Activated CD4-positive, alpha-beta memory T cell treated with anti-CD3 and anti-CD28 coated beads for 36 hours (primary cell): ENCODE results near the gene PLTP. TPM values are rescaled to one million over a fixed set of nuclear protein-coding genes. Genes with fewer than 3 reads are reported as not detected.
"Not testable (repeated sequence)": the region's sequence is repeated elsewhere in the genome, so short reads cannot be mapped to it uniquely, and the experiment has no call there.

Experiments used
- CTCF ChIA-PET: fragments of 350-600 bp; sonication (Branson Sonifier 250); formaldehyde crosslinking; loops from one replicate; lab custom pipeline; 2021; ENCODE audit warnings: antibody characterized with exemption, inconsistent platforms; lab: Charles Lee
- POLR2A ChIA-PET: fragments of 350-600 bp; sonication (Branson Sonifier 250); formaldehyde crosslinking; loops from one replicate; lab custom pipeline; 2021; ENCODE audit warnings: antibody characterized with exemption; lab: Charles Lee
- DNase-seq: peaks from one replicate; pipeline ENCODE4 v3.0.0-alpha.2; 2020
- H3K27ac Mint-ChIP-seq: one replicate; pipeline ENCODE4 v1.8.0; 2021; ENCODE audit warnings: mixed read lengths
- H3K27me3 Mint-ChIP-seq: one replicate; pipeline ENCODE4 v1.8.0; 2021; ENCODE audit warnings: mixed read lengths
- H3K36me3 Mint-ChIP-seq: one replicate; pipeline ENCODE4 v1.8.0; 2021; ENCODE audit warnings: mixed read lengths
- H3K4me1 Mint-ChIP-seq: one replicate; pipeline ENCODE4 v1.8.0; 2021; ENCODE audit warnings: low read depth, mixed read lengths
- H3K4me3 Mint-ChIP-seq: one replicate; pipeline ENCODE4 v1.8.0; 2021; ENCODE audit warnings: mild to moderate bottlenecking, mixed read lengths
- H3K9me3 Mint-ChIP-seq: one replicate; pipeline ENCODE4 v1.8.0; 2021; ENCODE audit warnings: mixed read lengths
- intact Hi-C: fragments of 100-400 bp; cut with micrococcal nuclease; formaldehyde crosslinking; loops from one replicate; pipeline ENCODE4 v1.15.1; 2023
- total RNA-seq, 2 experiments: library from RNA; stranded (reverse); gene quantifications; one replicate each; pipeline ENCODE4 v1.2.3, GENCODE V29; 2021

The PLTP gene
- total RNA-seq, 2 experiments from 2014 or later: 9.4 to 9.5 TPM

DNA sequence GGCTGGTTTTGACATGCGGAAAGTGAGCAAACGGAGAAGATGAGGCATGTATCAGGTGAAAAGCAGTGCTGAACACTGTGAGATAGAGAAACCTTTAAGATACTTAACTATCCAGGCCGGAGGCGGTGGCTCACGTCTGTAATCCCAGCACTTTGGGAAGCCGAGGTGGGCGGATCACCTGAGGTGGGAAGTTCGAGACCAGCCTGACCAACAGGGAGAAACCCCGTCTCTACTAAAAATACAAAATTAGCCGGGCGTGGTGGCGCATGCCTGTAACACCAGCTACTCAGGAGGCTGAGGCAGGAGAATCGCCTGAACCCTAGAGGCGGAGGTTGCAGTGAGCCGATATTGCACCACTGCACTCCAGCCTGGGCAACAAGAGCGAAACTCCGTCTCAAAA, 19.7 kb upstream of the PLTP start:
- H3K27ac Mint-ChIP-seq, H3K36me3 Mint-ChIP-seq, CTCF ChIA-PET, H3K9me3 Mint-ChIP-seq, H3K4me3 Mint-ChIP-seq, POLR2A ChIA-PET, DNase-seq, H3K27me3 Mint-ChIP-seq: not testable (repeated sequence)
- H3K4me1 Mint-ChIP-seq: peaks cover 16% of the 10 kb centered on the region
- intact Hi-C loops: loop anchor here (10.0 kb wide), 1 partner anchor 433 kb away; no protein-coding TSS in a partner anchor

DNA sequence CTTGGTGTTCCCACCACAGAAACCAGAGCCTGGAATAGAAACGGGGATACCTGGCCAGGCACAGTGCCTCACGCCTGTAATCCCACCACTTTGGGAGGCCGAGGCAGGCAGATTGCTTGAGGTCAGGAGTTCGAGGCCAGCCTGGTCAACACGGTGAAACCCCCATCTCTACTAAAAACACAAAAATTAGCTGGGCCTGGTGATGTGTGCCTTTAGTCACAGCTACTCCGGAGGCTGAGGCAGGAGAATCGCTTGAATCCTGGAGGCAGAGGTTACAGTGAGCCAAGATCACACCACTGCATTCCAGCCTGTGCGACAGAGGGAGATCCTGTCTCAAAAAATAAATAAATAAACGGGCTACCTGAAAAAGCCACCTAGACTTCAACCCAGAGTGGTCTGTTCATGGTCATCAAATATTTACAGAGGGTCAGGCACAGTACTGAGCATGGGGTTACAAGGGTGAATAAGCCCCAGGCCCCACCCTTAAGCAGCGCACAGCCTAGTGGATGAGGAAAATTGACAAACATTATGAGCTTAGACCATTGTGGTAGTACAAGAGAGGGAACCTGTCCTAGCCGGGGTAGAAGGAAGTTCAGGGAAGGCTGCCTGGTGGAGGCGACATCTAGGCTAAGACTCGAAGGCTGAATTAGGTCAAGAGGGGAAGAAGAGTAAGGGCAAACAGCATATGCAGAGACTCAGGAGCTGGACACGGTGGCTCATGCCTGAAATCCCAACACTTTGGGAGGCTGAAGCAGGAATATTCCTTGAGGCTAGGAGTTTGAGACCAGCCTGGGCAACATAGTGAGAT, 15.3 kb upstream of the PLTP start:
- CTCF ChIA-PET: interaction anchor here (1.2 kb wide), 1 partner anchor 37 kb away, joined by 4 read pairs; no protein-coding TSS in a partner anchor
- Mint-ChIP-seq H3K4me1 (peaks cover 5% of the 10 kb centered on the region), H3K36me3 (no peaks in the 10 kb centered on the region), H3K27me3 (peaks cover 1% of the 10 kb centered on the region), H3K9me3 (no peaks in the 10 kb centered on the region), H3K27ac (no peak overlapping the region), H3K4me3 (no peak overlapping the region)
- intact Hi-C loops: no loop called here
- no peak for DNase-seq
- POLR2A ChIA-PET: no interaction called here

DNA sequence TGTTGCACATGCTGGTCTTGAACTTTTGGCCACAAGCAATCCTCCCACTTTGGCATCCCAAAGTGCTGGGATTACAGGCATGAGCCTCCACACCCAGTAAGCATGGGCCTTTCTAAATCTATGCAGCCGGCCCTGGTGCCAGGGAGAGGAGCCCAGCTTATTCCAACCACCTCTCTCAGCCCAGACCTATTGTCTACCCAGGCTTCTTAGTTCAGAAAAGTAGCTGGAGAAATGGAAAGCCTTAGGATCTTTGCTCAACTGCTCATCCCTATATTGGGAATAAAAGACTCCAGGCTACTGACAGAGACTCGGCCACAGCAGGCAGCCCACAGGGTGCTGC, 14.7 kb upstream of the PLTP start:
- Mint-ChIP-seq H3K27me3 (peaks cover 1% of the 10 kb centered on the region), H3K9me3 (no peaks in the 10 kb centered on the region), H3K27ac (no peak overlapping the region), H3K4me3 (no peak overlapping the region), H3K36me3 (no peaks in the 10 kb centered on the region), H3K4me1 (peaks cover 3% of the 10 kb centered on the region)
- ChIA-PET POLR2A (no interaction called here), CTCF (interaction anchor here (1.5 kb wide), 1 partner anchor 44 kb away, joined by 4 read pairs; no protein-coding TSS in a partner anchor)
- intact Hi-C loops: no loop called here
- no peak for DNase-seq

DNA sequence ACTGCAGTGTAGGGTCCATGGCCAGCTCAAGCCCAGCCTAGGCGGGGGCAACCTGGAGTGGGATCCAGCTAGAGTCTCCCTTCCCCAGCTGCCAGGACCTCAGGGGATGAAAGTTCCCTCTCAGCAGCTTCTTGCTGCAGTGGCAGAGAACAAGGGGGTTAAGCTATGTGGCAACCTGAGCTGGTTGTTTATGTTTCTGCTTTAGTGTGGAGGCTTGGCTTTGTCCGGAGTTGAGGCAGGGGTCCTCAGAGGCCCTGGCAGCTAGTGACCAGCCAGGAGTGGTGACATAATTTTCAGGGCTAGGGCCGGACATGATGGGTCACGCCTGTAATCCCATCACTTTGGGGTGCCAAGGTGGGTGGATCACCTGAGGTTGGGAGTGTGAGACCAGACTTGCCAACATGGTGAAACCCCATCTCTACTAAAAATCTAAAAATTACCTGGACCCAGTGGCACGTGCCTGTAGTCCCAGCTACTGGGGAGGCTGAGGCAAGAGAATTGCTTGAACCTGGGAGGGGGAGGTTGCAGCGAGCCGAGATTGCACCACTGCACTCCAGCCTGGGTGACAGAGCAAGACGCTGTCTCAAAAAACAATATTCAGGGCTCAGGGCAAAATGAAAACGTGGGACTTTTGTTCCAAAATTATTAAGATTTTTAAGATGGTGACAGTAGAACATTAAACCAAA, 14.0 kb upstream of the PLTP start:
- POLR2A ChIA-PET: interaction anchor here (1.7 kb wide), 1 partner anchor 9 kb away, joined by 7 read pairs; the partner anchor contains the start of gene PCIF1
- no peaks in the 10 kb centered on the region for H3K36me3 Mint-ChIP-seq
- no peak for DNase-seq
- no peak overlapping the region for H3K27ac Mint-ChIP-seq
- CTCF ChIA-PET: interaction anchor here (1.5 kb wide), 1 partner anchor 44 kb away, joined by 4 read pairs; no protein-coding TSS in a partner anchor
- intact Hi-C loops: no loop called here
- H3K27me3 Mint-ChIP-seq: peaks cover 2% of the 10 kb centered on the region
- H3K4me1 Mint-ChIP-seq: peaks cover 3% of the 10 kb centered on the region
- no peak overlapping the region for H3K4me3 Mint-ChIP-seq
- H3K9me3 Mint-ChIP-seq: no peaks in the 10 kb centered on the region

DNA sequence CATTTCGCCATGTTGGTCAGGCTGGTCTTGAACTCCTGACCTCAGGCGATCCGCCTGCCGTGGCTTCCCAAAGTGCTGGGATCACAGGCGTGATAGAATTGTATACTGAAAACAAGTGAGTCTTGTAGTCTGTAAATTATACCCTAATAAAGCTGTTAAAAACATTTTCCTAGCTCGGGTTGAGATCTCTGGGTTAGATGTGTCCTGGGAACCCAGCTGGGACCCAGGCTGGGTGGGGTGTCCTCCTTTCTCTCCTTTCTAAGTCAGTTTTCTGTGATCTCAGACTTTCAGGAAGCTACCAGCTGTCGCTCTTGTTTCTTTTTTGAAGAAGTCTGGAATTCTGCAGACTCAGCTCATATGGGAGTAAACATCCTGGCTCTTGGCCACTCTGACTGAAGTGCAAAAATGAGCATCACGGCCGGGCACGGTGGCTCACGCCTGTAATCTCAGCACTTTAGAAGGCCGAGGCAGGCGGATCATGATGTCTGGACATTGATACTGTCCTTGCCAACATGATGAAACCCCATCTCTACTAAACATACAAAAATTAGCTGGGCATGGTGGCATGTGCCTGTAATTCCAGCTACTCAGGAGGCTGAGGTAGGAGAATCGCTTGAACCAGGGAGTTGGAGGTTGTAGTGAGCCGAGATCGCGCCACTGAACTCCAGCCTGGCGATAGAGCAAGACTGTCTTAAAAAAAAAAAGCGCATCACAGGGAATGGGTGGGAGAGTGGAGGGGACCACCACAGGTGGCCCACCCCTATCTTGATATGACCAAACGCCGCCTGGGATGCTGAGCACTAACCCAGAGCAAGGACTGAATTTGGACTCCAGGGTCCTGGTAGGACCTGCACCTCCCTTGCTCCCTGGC, 12.7 kb upstream of the PLTP start:
- Mint-ChIP-seq H3K9me3 (no peaks in the 10 kb centered on the region), H3K27me3 (peaks cover 10% of the 10 kb centered on the region), H3K27ac (no peak overlapping the region), H3K4me1 (peaks cover 3% of the 10 kb centered on the region), H3K4me3 (no peak overlapping the region), H3K36me3 (no peaks in the 10 kb centered on the region)
- no peak for DNase-seq
- ChIA-PET CTCF (interaction anchor here (0.6 to 1.3 kb wide), 2 partner anchors 88 to 118 kb away, joined by 3 to 4 read pairs; no protein-coding TSS in a partner anchor), POLR2A (interaction anchor here (1.7 kb wide), 1 partner anchor 10 kb away, joined by 7 read pairs; the partner anchor contains the start of gene PCIF1)
- intact Hi-C loops: no loop called here

DNA sequence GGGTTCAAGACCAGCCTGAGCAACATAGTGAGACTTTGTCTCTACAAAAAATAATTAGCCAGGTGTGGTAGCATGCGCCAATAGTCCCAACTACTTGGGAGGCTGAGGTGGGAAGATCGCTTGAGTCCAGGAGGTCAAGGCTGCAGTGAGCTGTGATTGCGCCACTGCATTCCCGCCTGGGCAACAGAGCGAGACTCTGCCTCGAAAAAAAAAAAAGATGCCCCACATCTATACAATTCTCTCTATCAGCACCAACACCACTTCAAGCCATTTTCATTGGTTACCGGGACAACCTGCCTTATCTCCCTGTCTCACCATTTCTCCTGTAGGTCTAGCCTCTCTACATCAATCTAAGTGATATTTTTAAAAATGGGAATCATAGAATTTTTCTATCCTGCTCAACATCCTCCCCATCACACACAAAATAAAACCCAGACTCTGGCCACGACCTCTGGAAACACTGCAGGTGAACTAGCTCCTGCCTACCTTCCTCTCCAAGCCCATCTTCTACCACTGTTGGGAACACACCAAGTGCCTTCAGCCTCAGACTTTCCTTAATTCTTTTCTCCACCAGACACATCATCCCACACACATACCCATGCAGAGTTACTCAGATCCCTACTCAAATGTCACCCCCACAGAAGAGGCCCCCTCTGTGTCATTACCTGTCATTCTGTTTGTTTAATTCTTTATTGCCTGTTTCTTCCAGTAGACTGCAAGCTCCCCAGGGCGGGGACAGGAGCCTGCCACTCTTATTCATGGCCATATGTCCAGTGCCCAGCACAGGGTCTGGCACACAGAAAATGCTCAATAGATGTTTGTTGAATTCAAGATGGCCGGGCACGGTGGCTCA, 9.6 kb upstream of the PLTP start:
- POLR2A ChIA-PET: interaction anchor here (1.3 to 2.7 kb wide), 2 partner anchors 12 to 13 kb away, joined by 3 to 9 read pairs; partner anchors contain the start of gene PCIF1
- Mint-ChIP-seq H3K9me3 (no peaks in the 10 kb centered on the region), H3K27ac (no peak overlapping the region), H3K4me1 (peaks cover 3% of the 10 kb centered on the region), H3K4me3 (no peak overlapping the region), H3K27me3 (peaks cover 13% of the 10 kb centered on the region), H3K36me3 (no peaks in the 10 kb centered on the region)
- CTCF ChIA-PET: no interaction called here
- DNase-seq: no peak
- intact Hi-C loops: no loop called here

DNA sequence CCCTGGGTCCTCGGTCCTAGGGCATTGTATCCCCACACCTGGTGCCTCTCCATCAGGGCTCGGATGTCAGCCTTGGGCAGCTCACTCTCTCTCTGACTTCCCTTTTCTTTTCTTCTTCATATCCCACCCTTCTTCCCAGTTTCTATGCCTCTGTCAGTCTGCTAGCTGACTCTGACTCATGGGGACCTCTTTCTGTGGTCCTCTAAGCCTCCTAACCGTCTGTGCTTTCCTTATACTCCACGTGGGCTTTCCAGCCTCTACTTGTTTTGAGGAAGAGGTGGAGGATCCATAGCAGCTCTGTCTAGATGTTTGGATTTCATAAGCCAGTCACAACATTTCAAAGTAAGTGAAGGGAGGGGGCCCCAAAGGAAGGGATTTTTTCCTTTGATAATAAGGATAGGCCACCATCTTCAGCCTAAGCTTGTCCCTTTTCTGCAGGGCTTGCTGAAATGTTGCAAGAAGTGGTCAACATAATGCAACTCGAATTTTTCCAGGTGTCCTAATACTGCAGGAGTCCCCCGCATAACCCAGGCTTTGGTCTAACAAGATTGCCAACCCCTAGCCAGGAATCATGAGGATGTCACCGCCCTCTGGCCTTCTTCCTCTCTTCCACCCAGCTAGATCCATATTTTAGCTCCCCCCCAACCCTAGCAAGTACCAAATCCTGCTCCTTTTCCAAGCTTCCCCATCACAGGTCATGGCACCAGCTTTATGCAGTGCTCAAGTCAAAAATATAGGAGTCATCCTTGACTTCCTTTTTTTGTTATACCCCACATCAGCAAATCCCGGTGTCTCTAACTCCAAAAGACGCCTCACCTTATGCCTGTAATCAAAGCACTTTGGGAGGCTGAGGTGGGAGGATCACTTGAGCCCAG, 8.7 kb upstream of the PLTP start:
- DNase-seq: no peak
- Mint-ChIP-seq H3K4me3 (no peak overlapping the region), H3K27ac (no peak overlapping the region), H3K36me3 (no peaks in the 10 kb centered on the region), H3K4me1 (peaks cover 3% of the 10 kb centered on the region), H3K27me3 (peaks cover 18% of the 10 kb centered on the region), H3K9me3 (no peaks in the 10 kb centered on the region)
- ChIA-PET CTCF (interaction anchor here (0.8 kb wide), 1 partner anchor 1625 kb away, joined by 3 read pairs; no protein-coding TSS in a partner anchor), POLR2A (interaction anchor here (1.3 to 2.7 kb wide), 2 partner anchors 11 to 14 kb away, joined by 3 to 9 read pairs; partner anchors contain the start of gene PCIF1)
- intact Hi-C loops: no loop called here

DNA sequence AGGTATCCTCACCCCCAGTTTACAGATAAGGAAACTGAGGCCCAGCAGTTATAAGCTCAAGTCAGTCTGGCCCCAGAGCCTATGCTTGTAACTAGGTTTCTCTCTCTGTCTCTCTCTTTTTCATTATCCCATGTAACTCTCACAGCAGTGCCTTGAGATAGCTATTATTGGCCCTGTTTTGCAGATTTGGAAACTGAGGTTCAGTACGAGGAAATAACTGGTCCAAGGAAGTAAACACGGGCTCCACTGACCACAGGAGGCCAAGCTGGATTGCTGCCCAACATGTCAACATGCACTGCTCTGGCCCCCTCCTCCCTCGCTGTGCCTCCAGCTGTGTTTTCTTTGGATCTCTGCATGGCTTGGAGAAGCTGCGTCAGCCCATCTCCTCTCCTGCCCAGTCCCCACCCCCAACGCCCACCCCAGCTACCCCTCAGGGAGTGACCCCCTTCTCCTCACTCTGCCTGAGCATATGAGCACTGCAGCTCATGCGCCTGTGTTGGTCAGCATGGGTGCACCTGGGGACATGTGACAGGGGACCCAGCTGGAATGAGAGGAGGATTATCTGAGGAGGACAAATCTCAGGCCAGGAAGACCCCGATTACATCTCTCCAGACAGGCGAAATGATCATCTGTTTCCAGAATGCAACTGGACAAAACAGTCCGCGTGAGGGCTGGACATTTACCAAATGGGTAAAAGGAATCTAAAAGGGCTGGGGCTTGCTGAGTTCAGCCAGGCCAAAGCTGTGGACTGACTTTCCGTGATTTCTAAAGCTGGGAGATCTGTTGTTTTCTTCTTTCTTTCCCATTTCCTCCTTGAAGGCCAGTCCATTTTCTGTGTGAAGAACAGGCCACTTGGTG, 7.8 kb upstream of the PLTP start:
- no peak overlapping the region for H3K27ac Mint-ChIP-seq
- H3K4me3 Mint-ChIP-seq: no peak overlapping the region
- peaks cover 18% of the 10 kb centered on the region for H3K27me3 Mint-ChIP-seq
- ChIA-PET POLR2A (interaction anchor here (2.7 kb wide), 1 partner anchor 15 kb away, joined by 9 read pairs; the partner anchor contains the start of gene PCIF1), CTCF (interaction anchor here (0.8 to 1.0 kb wide), 3 partner anchors 50 to 1626 kb away, joined by 3 to 4 read pairs (median 3); no protein-coding TSS in a partner anchor)
- intact Hi-C loops: no loop called here
- H3K4me1 Mint-ChIP-seq: peaks cover 3% of the 10 kb centered on the region
- DNase-seq: no peak
- no peaks in the 10 kb centered on the region for H3K9me3 Mint-ChIP-seq
- no peaks in the 10 kb centered on the region for H3K36me3 Mint-ChIP-seq

DNA sequence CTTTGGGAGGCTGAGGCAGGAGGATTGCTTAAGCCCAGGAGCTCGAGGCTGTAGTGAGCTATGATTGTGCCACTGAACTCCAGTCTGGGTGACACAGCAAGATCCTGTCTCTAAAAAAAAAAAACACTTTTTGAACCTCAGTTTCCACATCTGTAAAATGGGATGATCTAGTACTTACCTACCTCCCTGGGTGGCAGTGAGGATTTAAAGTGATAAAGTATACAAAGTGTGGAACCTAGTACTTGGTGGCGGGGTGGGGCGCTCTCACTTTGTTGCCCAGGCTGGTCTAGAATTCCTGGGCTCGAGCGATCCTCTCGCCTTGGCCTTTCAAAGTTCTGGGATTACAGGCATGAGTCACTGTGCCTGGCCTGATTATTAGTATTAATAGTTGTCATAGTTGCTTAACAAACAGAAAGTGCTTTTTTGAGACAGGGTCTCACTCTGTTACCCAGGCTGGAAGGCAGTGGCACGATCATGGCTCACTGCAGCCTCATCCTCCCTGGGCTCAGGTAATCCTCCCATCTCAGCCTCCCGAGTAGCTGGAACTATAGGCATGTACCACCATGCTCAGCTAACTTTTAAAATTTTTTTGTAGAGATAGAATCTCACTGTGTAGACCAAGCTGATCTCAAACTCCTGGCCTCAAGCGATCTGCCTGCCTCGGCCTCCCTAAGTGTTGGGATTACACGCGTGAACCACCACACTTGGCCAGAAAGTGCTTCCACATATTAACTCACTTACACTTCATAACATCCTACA, 7.0 kb upstream of the PLTP start:
- Mint-ChIP-seq H3K36me3 (no peaks in the 10 kb centered on the region), H3K27me3 (peaks cover 21% of the 10 kb centered on the region), H3K27ac (no peak overlapping the region), H3K4me1 (no peaks in the 10 kb centered on the region), H3K9me3 (no peaks in the 10 kb centered on the region), H3K4me3 (no peak overlapping the region)
- ChIA-PET CTCF (interaction anchor here (0.8 to 1.0 kb wide), 2 partner anchors 50 to 94 kb away, joined by 3 to 4 read pairs; no protein-coding TSS in a partner anchor), POLR2A (interaction anchor here (2.7 kb wide), 1 partner anchor 16 kb away, joined by 9 read pairs; the partner anchor contains the start of gene PCIF1)
- intact Hi-C loops: no loop called here
- DNase-seq: no peak
